K562 (cell line): ENCODE measurements around the gene GABRB1. TPM values are rescaled to one million over a fixed set of nuclear protein-coding genes. Genes with fewer than 3 reads are reported as not detected.

Source experiments
- ATAC-seq: fragments of 200-7000 bp; cut with Tn5 transposase; 3 replicates; pipeline ENCODE4 v1.9.1; 2020; ENCODE audit warnings: moderate library complexity
- BruUV-seq: library from RNA; stranded (reverse); fragments of 400-500 nt; replicated peaks from 2 replicates; lab custom pipeline; 2021; lab: Mats Ljungman, UMichigan
- CTCF ChIA-PET: fragments of 300-600 bp; formaldehyde crosslinking; extraction: SDS; loops from one replicate; lab custom pipeline; 2021; ENCODE audit warnings: low intra/inter-chr PET ratio; lab: Yijun Ruan, JAX
- POLR2A ChIA-PET: fragments of 300-600, 350-650 bp; sonication (Branson Sonifier 250); formaldehyde crosslinking; extraction: SDS; loops from one replicate; lab custom pipeline; 2021; ENCODE audit warnings: antibody characterized with exemption, inconsistent platforms; lab: Yijun Ruan, JAX
- DNase-seq, 4 experiments: peaks; one replicate each; pipeline versions ENCODE4 v3.0.0 to v3.0.0-alpha.2; 2011 to 2018; ENCODE audit warnings: low spot score in 3 of 4, mixed read lengths in 3 of 4; ENCODE audit errors: extremely low read depth in 1 of 4
- FAIRE-seq: peaks from 2 replicates; lab custom pipeline; 2011; peaks lifted over from hg19 to GRCh38; lab: Jason Lieb, UNC
- H2AFZ ChIP-seq: 2 replicates; pipeline ENCODE4 v1.6.0; 2011; ENCODE audit warnings: low read depth, low read length, control low read depth, inconsistent platforms
- H3K27ac ChIP-seq: fragments of 200-600 bp; 3 replicates; pipeline ENCODE4 v1.8.0; 2011; ENCODE audit warnings: low read depth, mild to moderate bottlenecking, control low read depth, inconsistent platforms, low read length, moderate library complexity, mixed read lengths; ENCODE audit errors: extremely low read depth
- H3K27me3 ChIP-seq, 2 experiments: fragments of 300-600 bp in 1 of 2; 2 replicates in 1 of 2; 3 replicates in 1 of 2; pipeline versions ENCODE4 v1.6.0 to v1.8.0; 2011; ENCODE audit warnings: inconsistent platforms in 2 of 2, low read length in 2 of 2, mild to moderate bottlenecking in 1 of 2, mixed read lengths in 1 of 2, moderate library complexity in 1 of 2; ENCODE audit not compliant: control insufficient read depth in 2 of 2, insufficient read depth in 2 of 2
- H3K36me3 ChIP-seq: fragments of 300-600 bp; 3 replicates; pipeline ENCODE4 v1.8.0; 2011; ENCODE audit warnings: mild to moderate bottlenecking, low read length, inconsistent platforms; ENCODE audit not compliant: control insufficient read depth, insufficient read depth
- H3K4me1 ChIP-seq, 2 experiments: fragments of 200-600 bp in 1 of 2; replicated peaks in 1 of 2; 2 replicates in 1 of 2; 3 replicates in 1 of 2; pipeline versions ENCODE4 v1.5.1 to v1.8.0; 2011; ENCODE audit warnings: inconsistent platforms in 2 of 2, low read length in 2 of 2, mild to moderate bottlenecking in 1 of 2, mixed read lengths in 1 of 2, moderate library complexity in 1 of 2; ENCODE audit not compliant: control insufficient read depth in 2 of 2, insufficient read depth in 2 of 2
- H3K4me2 ChIP-seq: 2 replicates; pipeline ENCODE4 v1.6.1; 2011; ENCODE audit warnings: low read length, control low read depth, inconsistent platforms, mixed read lengths; ENCODE audit not compliant: insufficient read depth
- H3K4me3 ChIP-seq: fragments of 200-600 bp; sonication (generic), shearing (Covaris generic); 2 replicates; pipeline ENCODE4 v1.5.1; 2016; ENCODE audit warnings: control low read depth, inconsistent platforms
- H3K79me2 ChIP-seq: fragments of 200-600 bp; 3 replicates; pipeline ENCODE4 v1.8.0; 2011; ENCODE audit warnings: low read length, inconsistent platforms; ENCODE audit not compliant: control insufficient read depth, insufficient read depth
- H3K9ac ChIP-seq, 2 experiments: 2 replicates each; pipeline versions ENCODE4 v1.6.0 to v1.6.1; 2011; ENCODE audit warnings: low read depth in 2 of 2, low read length in 2 of 2, control low read depth in 1 of 2, inconsistent platforms in 1 of 2, mild to moderate bottlenecking in 1 of 2, mixed read lengths in 1 of 2; ENCODE audit not compliant: insufficient read depth in 1 of 2
- H3K9me1 ChIP-seq: one replicate; pipeline ENCODE4 v1.6.0; 2011; ENCODE audit warnings: inconsistent platforms, mild to moderate bottlenecking, low read length, moderate library complexity; ENCODE audit not compliant: control insufficient read depth, insufficient read depth
- H3K9me3 ChIP-seq: replicated peaks from 2 replicates; pipeline ENCODE4 v1.5.1; 2011; ENCODE audit warnings: low read depth, low read length, inconsistent platforms; ENCODE audit not compliant: control insufficient read depth, insufficient read depth
- H4K20me1 ChIP-seq: replicated peaks from 2 replicates; pipeline ENCODE4 v1.6.1; 2011; ENCODE audit warnings: low read length, inconsistent platforms, mixed read lengths; ENCODE audit not compliant: control insufficient read depth, insufficient read depth
- FOXO4 ChIP-seq: fragments of 450-650 bp; formaldehyde crosslinking; IDR thresholded peaks from 2 replicates; pipeline ENCODE4 v1.4.0; 2020; ENCODE audit warnings: mild to moderate bottlenecking, moderate library complexity
- MGA ChIP-seq: fragments of 450-650 bp; IDR thresholded peaks from 2 replicates; pipeline ENCODE4 v1.6.1; 2016; ENCODE audit warnings: mild to moderate bottlenecking, moderate library complexity
- POLR3G ChIP-seq: IDR thresholded peaks from 2 replicates; pipeline ENCODE4 v1.6.1; 2011; ENCODE audit not compliant: insufficient read length, insufficient replicate concordance; ENCODE audit errors: extremely low read depth
- RFX1 ChIP-seq: fragments of 450-650 bp; IDR thresholded peaks from 2 replicates; pipeline ENCODE4 v1.6.1; 2016; ENCODE audit warnings: mild to moderate bottlenecking, moderate library complexity
- ZNF511 ChIP-seq: sonication (generic); formaldehyde crosslinking; IDR thresholded peaks from 2 replicates; pipeline ENCODE4 v1.8.0; 2022; ENCODE audit warnings: mild to moderate bottlenecking, missing genetic modification reagents
- ZNF707 ChIP-seq: fragments of 250-450 bp; sonication (Bioruptor Pico); conservative IDR thresholded peaks from 2 replicates; pipeline ENCODE4 v1.8.0; 2022; ENCODE audit warnings: inconsistent platforms, mild to moderate bottlenecking, moderate library complexity
- WGBS: fragments of 100-300 bp; shearing (Covaris generic); methylation state at CpG from one replicate; pipeline ENCODE4 v1.1.6; 2016; ENCODE audit warnings: low coverage, mixed read lengths; ENCODE audit not compliant: insufficient coverage; ENCODE audit errors: missing lambda C conversion rate; 5-methylcytosine and 5-hydroxymethylcytosine counted together
- in situ Hi-C: fragments of 300-500 bp; cut with MboI; formaldehyde crosslinking; loops from 4 replicates; pipeline ENCODE4 v1.15.0; 2018; ENCODE audit warnings: inconsistent platforms, mixed read lengths
- intact Hi-C: fragments of 100-400 bp; cut with micrococcal nuclease; formaldehyde crosslinking; loops from 2 replicates; pipeline ENCODE4 v1.14.2; 2022
- polyA plus RNA-seq, 8 experiments: library from polyadenylated mRNA; depleted of rRNA in 4 of 8; stranded (reverse) in 5 of 8; unstranded in 3 of 8; fragments of >200 nt; fragmentation: Nextera tagmentation in 2 of 8; fragmentation: Illumina TruSeq in 1 of 8; extraction: Ambion mirVana in 2 of 8; extraction: Trizol in 1 of 8; gene quantifications; 2 replicates each; pipeline versions ENCODE4 v1.2.1 to v1.2.3, GENCODE V29; 2011 to 2014; ENCODE audit warnings: inconsistent platforms in 1 of 8, missing spikeins in 1 of 8
- total RNA-seq, 7 experiments: library from RNA; depleted of rRNA in 6 of 7; stranded (reverse); fragments of >200 nt in 6 of 7; fragmentation: Illumina TruSeq in 2 of 7; extraction: Trizol in 2 of 7; gene quantifications; 2 replicates each; pipeline versions ENCODE4 v1.2.1 to v1.2.3, GENCODE V29; 2011 to 2021; ENCODE audit warnings: low replicate concordance in 1 of 7

GABRB1 gene
- total and polyA plus RNA-seq, 9 of the 15 experiments (the other 6 are each of a cell fraction or from before 2014, with no cell fraction given), result not detected

- no peak overlapping the region for H3K4me2 ChIP-seq
- POLR2A ChIA-PET, result interaction anchor here (0.6 kb wide), 1 partner anchor 24 kb away, joined by 3 read pairs; no protein-coding TSS in a partner anchor
- H3K4me1 ChIP-seq, result peaks cover 0 to 7% of the 10 kb centered on the region in 2 experiments; a peak in 2 of 5 replicates
- intact Hi-C loops, result no loop called here
- FAIRE-seq (no peak), ATAC-seq (no peak), DNase-seq (no peak)
- CTCF ChIA-PET, result no interaction called here
- no peaks in the 10 kb centered on the region for H3K9me1 ChIP-seq
- H3K27me3 ChIP-seq, result no peaks in the 10 kb centered on the region
- no peak overlapping the region for H3K27ac ChIP-seq
- H3K9ac ChIP-seq, result no peak overlapping the region
- no peaks in the 10 kb centered on the region for H4K20me1 ChIP-seq
- no TSS peak for BruUV-seq
- H2AFZ ChIP-seq, result no peak overlapping the region
- no peaks in the 10 kb centered on the region for H3K36me3 ChIP-seq
- H3K9me3 ChIP-seq, result no peaks in the 10 kb centered on the region
- TF ChIP-seq ZNF707 (CRISPR knock-in tag) (no peak), FOXO4 (no peak), RFX1 (no peak), MGA (no peak), ZNF511 (no peak), POLR3G (no peak)
- in situ Hi-C loops, result no loop called here
- 0% methylated on average over 3 of the region's 3 CpGs for WGBS
- H3K79me2 ChIP-seq, result no peaks in the 10 kb centered on the region
- H3K4me3 ChIP-seq, result no peak overlapping the region
These were observed 342.3 kb downstream of the GABRB1 start for GRCh38 chr4:47373709-47374108.
